AG04449 (cell line): ENCODE results near the gene RAB37.

Source experiments
- CTCF ChIA-PET: fragments of 350-600 bp; formaldehyde crosslinking; extraction: SDS; loops from one replicate; lab custom pipeline; 2021; ENCODE audit warnings: antibody characterized with exemption; lab: Yijun Ruan, JAX
- POLR2A ChIA-PET: fragments of 400-600, 350-600 bp; formaldehyde crosslinking; extraction: SDS; loops from one replicate; lab custom pipeline; 2020; ENCODE audit warnings: antibody characterized with exemption, inconsistent platforms; lab: Yijun Ruan, JAX
- DNase-seq: peaks from one replicate; pipeline ENCODE4 v3.0.0-alpha.2; 2010; ENCODE audit warnings: low read depth, low spot score
- H3K4me3 ChIP-seq: 2 replicates; pipeline ENCODE4 v1.5.1; 2011; ENCODE audit warnings: low read depth, mild to moderate bottlenecking, control low read depth, low read length
- TF ChIP-seq, protein P1 (sequence below): IDR thresholded peaks from one replicate; pipeline ENCODE4 v1.5.1; 2011; ENCODE audit warnings: mild to moderate bottlenecking, moderate library complexity, low read length, control low read depth, inconsistent platforms; ENCODE audit not compliant: insufficient read depth; ENCODE audit errors: missing control alignments

Gene RAB37

DNA sequence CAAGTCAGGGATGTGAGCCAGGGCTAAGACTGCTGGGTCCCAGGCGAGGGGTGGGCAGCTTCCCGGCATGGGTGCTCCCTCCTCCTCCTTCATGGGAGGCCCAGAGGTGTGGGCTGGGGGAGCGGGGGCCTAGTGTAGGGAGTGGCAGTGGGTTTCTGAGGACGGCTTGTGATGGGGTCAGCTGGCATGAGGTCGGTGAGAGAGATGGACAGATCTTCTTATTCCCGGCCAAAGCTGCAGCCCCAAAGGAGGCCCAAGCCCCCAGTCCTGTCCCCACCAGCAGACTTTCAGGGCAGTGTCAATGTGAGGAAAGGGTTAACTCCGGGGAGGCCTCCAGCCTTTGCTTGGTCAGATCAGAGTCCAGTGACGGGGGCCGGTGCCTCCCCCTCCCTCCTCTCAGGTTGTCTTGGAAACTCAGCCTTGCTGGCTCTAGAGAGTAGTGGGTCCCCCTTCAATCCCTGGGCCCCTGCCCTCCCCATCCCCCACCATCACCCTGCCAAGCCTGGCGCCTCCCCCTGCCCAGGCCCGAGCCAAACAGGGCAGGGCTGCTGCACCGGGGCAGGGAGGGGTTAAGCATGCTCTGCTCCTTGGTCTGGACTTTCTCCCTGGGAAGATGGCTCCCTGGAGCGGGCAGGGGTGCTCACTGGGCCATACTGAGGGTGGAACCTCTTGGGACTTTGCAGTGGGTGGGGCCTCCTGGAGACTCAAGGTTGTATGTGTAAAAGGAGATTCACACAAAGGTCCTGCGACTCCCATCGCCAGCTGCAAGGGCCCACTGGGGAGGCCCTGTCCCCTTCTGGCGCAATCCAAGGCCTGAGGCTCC, 26.7 kb downstream of the RAB37 start:
- POLR2A ChIA-PET = no interaction called here
- H3K4me3 ChIP-seq = no peak overlapping the region
- DNase-seq = no peak
- TF ChIP-seq, protein P1, sequence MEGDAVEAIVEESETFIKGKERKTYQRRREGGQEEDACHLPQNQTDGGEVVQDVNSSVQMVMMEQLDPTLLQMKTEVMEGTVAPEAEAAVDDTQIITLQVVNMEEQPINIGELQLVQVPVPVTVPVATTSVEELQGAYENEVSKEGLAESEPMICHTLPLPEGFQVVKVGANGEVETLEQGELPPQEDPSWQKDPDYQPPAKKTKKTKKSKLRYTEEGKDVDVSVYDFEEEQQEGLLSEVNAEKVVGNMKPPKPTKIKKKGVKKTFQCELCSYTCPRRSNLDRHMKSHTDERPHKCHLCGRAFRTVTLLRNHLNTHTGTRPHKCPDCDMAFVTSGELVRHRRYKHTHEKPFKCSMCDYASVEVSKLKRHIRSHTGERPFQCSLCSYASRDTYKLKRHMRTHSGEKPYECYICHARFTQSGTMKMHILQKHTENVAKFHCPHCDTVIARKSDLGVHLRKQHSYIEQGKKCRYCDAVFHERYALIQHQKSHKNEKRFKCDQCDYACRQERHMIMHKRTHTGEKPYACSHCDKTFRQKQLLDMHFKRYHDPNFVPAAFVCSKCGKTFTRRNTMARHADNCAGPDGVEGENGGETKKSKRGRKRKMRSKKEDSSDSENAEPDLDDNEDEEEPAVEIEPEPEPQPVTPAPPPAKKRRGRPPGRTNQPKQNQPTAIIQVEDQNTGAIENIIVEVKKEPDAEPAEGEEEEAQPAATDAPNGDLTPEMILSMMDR = no peak
- CTCF ChIA-PET = interaction anchor here (0.8 to 2.2 kb wide), 6 partner anchors 7 to 19 kb away, joined by 3 to 14 read pairs (median 6); partner anchors contain the start of gene NAT9

DNA sequence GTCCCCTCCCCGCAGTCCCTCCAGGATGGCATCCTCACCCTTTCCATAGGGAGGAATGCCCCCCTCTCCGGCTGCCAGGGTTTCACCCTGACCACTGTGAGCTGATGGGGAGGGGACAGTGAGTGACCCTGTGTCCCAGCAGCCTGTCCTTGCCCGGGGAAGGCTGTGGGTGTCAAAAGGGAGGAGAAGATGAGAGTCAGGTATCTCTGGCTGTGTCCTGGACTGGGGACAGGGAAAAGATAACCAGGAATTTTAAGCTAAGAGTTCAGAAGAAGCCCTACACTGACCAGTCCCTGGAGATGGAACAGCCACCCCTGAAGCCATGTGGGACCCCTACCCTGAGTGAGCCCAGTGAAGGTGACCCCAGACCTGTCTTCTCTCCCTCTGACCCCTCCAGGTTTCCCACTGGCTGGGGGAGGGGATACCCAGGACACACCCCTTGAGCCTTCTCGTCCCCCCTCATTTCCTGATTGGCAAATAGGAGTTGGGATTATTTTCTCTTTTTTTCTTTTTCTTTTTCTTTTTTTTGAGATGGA, 27.8 kb downstream of the RAB37 start:
- no peak overlapping the region for H3K4me3 ChIP-seq
- TF ChIP-seq, protein P1 = no peak
- ChIA-PET POLR2A (no interaction called here), CTCF (interaction anchor here (0.8 kb wide), 2 partner anchors 20 to 26 kb away, joined by 3 read pairs; no protein-coding TSS in a partner anchor)
- DNase-seq = no peak

DNA sequence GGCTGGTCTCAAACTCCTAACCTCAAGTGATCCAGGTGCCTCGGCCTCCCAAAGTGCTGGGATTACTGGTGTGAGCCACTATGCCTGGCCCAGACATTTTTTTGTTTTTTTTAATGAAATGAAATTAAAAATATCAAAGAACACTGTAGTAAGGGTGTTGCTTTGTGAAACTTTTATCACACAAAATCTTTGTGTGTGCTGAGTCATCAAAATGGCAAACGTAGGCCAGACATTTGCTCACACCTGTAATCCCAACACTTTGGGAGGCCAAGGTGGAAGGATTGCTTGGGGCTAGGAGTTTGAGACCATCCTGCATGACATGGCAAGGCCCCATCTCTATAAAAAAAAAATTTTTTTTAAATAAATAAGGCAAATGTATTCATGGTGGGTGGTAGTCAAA, 29.4 kb downstream of the RAB37 start:
- POLR2A ChIA-PET = interaction anchor here (0.8 to 1.3 kb wide), 2 partner anchors 10 to 17 kb away, joined by 3 to 4 read pairs; no protein-coding TSS in a partner anchor
- DNase-seq = no peak
- H3K4me3 ChIP-seq = no peak overlapping the region
- TF ChIP-seq, protein P1 = no peak
- CTCF ChIA-PET = interaction anchor here (1.3 to 2.3 kb wide), 3 partner anchors 9 to 99 kb away, joined by 4 to 7 read pairs (median 4); no protein-coding TSS in a partner anchor

DNA sequence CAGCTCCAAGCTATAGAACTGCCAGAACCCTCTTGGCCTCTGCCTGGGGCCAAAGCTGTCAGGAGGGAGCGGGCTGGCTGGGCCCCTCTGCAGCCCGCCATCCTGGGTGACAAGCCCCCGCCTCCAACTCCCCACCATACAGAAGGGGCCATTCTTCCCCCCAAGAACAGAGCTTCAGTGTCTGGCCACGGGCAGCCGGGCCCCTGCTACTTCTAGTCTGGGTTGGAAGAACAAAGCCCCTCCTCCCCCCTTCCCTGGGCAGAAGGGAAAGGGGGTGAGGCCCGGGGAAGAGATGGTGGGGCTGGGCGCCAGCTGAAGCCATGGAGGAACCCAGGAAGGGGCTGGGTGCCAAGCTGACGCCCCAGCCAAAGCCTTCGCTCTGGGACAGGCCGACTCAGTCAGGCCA, 30.1 kb downstream of the RAB37 start:
- DNase-seq = no peak
- POLR2A ChIA-PET = interaction anchor here (0.8 to 1.3 kb wide), 2 partner anchors 10 to 17 kb away, joined by 3 to 4 read pairs; no protein-coding TSS in a partner anchor
- no peak overlapping the region for H3K4me3 ChIP-seq
- CTCF ChIA-PET = interaction anchor here (1.3 to 2.3 kb wide), 4 partner anchors 10 to 98 kb away, joined by 4 to 7 read pairs (median 4); no protein-coding TSS in a partner anchor
- TF ChIP-seq, protein P1 = no peak

DNA sequence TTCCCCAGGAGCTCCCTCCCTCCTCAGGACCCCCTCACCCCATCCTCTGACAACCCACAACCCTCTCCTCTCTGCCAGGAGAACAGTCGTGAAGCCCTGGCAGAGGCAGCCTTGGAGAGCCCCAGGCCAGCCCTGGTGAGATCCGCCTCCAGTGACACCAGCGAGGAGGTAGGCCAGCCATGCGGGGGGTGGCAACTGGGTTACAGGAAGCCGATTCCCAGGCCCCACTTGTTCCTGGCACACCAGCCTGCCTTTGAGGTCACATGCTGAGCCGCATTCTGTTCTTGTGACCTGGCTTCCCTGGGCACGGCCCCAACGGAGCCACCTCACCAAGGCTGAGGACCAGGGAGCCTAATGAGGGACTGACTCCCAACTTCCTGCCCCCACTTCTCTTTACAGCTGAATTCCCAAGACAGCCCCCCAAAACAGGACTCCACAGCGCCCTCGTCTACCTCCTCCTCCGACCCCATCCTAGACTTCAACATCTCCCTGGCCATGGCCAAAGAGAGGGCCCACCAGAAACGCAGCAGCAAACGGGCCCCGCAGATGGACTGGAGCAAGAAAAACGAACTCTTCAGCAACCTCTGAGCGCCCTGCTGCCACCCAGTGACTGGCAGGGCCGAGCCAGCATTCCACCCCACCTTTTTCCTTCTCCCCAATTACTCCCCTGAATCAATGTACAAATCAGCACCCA, 31.2 kb downstream of the RAB37 start:
- no peak overlapping the region for H3K4me3 ChIP-seq
- TF ChIP-seq, protein P1 = no peak
- POLR2A ChIA-PET = interaction anchor here (1.4 kb wide), 1 partner anchor 8 kb away, joined by 4 read pairs; the partner anchor contains the start of gene NAT9
- CTCF ChIA-PET = interaction anchor here (1.3 to 2.3 kb wide), 5 partner anchors 11 to 97 kb away, joined by 3 to 7 read pairs (median 4); no protein-coding TSS in a partner anchor
- DNase-seq = no peak
